ENCODE measurements around the gene FAM222B. TPM values are rescaled to one million over a fixed set of nuclear protein-coding genes. Genes with fewer than 3 reads are reported as not detected.

Gene FAM222B
- total and polyA plus RNA-seq, 2 of the 4 experiments (the other 2 are of a cell fraction), result 2.5 to 10.8 TPM

DNA sequence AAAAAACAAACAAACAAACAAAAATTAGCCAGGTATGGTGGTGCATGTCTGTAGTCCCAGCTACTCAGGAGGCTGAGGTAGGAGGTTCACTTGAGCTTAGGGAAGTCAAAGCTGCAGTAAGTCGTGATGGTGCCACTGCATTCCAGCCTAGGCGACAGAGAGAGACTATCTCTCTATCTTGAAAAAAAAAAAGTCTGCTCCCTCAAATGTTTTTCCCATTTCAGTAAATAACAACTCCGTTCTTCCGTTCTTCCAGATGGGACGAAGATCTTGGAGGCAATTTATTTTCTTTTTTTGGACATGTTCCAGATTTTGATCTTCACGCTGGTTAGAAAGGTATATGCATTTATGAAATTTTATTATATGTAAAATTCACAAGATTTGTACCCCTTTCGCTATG is 31.2 kb upstream of the FAM222B start:
- no peak overlapping the region for H2BK15ac ChIP-seq (ENCODE audit: low read depth, low read length)
- H2BK5ac ChIP-seq (ENCODE audit: low read depth, low read length, poor library complexity, severe bottlenecking), result no peak overlapping the region
- no peaks in the 10 kb centered on the region for H4K20me1 ChIP-seq (ENCODE audit: insufficient read depth, low read length)
- peaks cover 2% of the 10 kb centered on the region; the same call in 1 of the 2 replicates for H3K36me3 ChIP-seq (ENCODE audit: control insufficient read depth, insufficient read depth, low read length)
- ChIA-PET CTCF (no interaction called here), POLR2A (ENCODE audit: unreplicated experiment) (no interaction called here)
- no peak overlapping the region for H3K4ac ChIP-seq (ENCODE audit: low read depth, low read length)
- DNase-seq (no peak), ATAC-seq (ENCODE audit: low read depth) (no peak)
- no peaks in the 10 kb centered on the region for H3K9me1 ChIP-seq (ENCODE audit: insufficient read depth, low read length)
- no peak overlapping the region for H3K14ac ChIP-seq (replicated peaks; ENCODE audit: low read depth, low read length)
- no peak overlapping the region for H2AK9ac ChIP-seq (replicated peaks; ENCODE audit: low read depth, low read length, poor library complexity)
- H2AFZ ChIP-seq (replicated peaks; ENCODE audit: low read length, poor library complexity), result no peak overlapping the region
- no peak overlapping the region for H2AK5ac ChIP-seq (ENCODE audit: low read depth, low read length)
- no peak overlapping the region for H4K5ac ChIP-seq (ENCODE audit: low read depth, low read length)
- no peak overlapping the region for H2BK120ac ChIP-seq (ENCODE audit: low read depth, low read length)
- TF ChIP-seq SMC3 (IDR thresholded peaks at IDR 0.05; ENCODE audit: low read depth, low read length) (no peak), RAD21 (IDR thresholded peaks at IDR 0.05; ENCODE audit: low read length) (no peak), RCOR1 (IDR thresholded peaks at IDR 0.05; ENCODE audit: insufficient replicate concordance, low read length) (no peak), ELK1 (IDR thresholded peaks at IDR 0.05; ENCODE audit: borderline replicate concordance, low read depth, low read length) (no peak), MAFK (IDR thresholded peaks at IDR 0.05; ENCODE audit: low read depth, low read length) (no peak), CEBPB (IDR thresholded peaks at IDR 0.05; ENCODE audit: low read depth, low read length) (no peak), POLR2A (IDR thresholded peaks at IDR 0.05; ENCODE audit: low read depth, low read length) (no peak), CHD1 (IDR thresholded peaks at IDR 0.05; ENCODE audit: low read depth, low read length) (no peak), BHLHE40 (IDR thresholded peaks at IDR 0.05; ENCODE audit: low read depth, low read length) (no peak)
- TF ChIP-seq, protein P1, sequence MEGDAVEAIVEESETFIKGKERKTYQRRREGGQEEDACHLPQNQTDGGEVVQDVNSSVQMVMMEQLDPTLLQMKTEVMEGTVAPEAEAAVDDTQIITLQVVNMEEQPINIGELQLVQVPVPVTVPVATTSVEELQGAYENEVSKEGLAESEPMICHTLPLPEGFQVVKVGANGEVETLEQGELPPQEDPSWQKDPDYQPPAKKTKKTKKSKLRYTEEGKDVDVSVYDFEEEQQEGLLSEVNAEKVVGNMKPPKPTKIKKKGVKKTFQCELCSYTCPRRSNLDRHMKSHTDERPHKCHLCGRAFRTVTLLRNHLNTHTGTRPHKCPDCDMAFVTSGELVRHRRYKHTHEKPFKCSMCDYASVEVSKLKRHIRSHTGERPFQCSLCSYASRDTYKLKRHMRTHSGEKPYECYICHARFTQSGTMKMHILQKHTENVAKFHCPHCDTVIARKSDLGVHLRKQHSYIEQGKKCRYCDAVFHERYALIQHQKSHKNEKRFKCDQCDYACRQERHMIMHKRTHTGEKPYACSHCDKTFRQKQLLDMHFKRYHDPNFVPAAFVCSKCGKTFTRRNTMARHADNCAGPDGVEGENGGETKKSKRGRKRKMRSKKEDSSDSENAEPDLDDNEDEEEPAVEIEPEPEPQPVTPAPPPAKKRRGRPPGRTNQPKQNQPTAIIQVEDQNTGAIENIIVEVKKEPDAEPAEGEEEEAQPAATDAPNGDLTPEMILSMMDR (conservative IDR thresholded peaks at IDR 0.05; ENCODE audit: low read depth, low read length), result no peak
- TF ChIP-seq, protein P2, sequence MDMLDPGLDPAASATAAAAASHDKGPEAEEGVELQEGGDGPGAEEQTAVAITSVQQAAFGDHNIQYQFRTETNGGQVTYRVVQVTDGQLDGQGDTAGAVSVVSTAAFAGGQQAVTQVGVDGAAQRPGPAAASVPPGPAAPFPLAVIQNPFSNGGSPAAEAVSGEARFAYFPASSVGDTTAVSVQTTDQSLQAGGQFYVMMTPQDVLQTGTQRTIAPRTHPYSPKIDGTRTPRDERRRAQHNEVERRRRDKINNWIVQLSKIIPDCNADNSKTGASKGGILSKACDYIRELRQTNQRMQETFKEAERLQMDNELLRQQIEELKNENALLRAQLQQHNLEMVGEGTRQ (IDR thresholded peaks at IDR 0.05; ENCODE audit: low read depth, low read length), result no peak
- WGBS, 2 experiments (ENCODE audit: extremely low coverage in 2 of 2, insufficient read length in 1 of 2), result 40% methylated on average over 1 of the region's 7 CpGs; no CpG with 5 or more reads in 1 of the 2 experiments
- no peak overlapping the region for H3K4me2 ChIP-seq (ENCODE audit: low read depth, low read length)
- no peaks in the 10 kb centered on the region for H3K27me3 ChIP-seq (ENCODE audit: control insufficient read depth, insufficient read depth, low read length)
- no peak overlapping the region for H3K9ac ChIP-seq (ENCODE audit: low read depth, low read length)
- no peak overlapping the region for H3K56ac ChIP-seq (ENCODE audit: extremely low read depth, insufficient read depth, low read length)
- no peak overlapping the region for H3K18ac ChIP-seq (ENCODE audit: low read depth, low read length)
- no peaks in the 10 kb centered on the region for H3K9me3 ChIP-seq (ENCODE audit: control insufficient read depth, insufficient read depth, low read length)
- H3K79me1 ChIP-seq (ENCODE audit: low read depth in 1 of 2, low read length in 2 of 2), result no peaks in the 10 kb centered on the region
- intact Hi-C loops (cut with micrococcal nuclease) (no loop called here), dilution Hi-C loops (cut with HindIII; ENCODE audit: low sequenced_read_pairs, unreplicated experiment) (no loop called here), in situ Hi-C loops (cut with MboI; ENCODE audit: low sequenced_read_pairs) (no loop called here)
- H3K4me1 ChIP-seq (ENCODE audit: control insufficient read depth, insufficient read depth, low read length), result no peaks in the 10 kb centered on the region
- H4K8ac ChIP-seq (ENCODE audit: low read depth in 2 of 2, low read length in 2 of 2), result no peak overlapping the region
- no peak overlapping the region for H3K23ac ChIP-seq (ENCODE audit: low read depth, low read length)
- H3K27ac ChIP-seq (ENCODE audit: insufficient read depth, low read length), result no peak overlapping the region
- no peak overlapping the region for H4K91ac ChIP-seq (ENCODE audit: insufficient read depth, low read depth, low read length)
- no TSS peak for BruUV-seq (replicated peaks)
- no peak overlapping the region for H2BK20ac ChIP-seq (ENCODE audit: low read depth, low read length)
- no peak overlapping the region for H3K4me3 ChIP-seq (ENCODE audit: insufficient read depth, low read depth, low read length)

Measured in IMR-90 (cell line).